ENCODE data around the gene PLA2G6. TPM values are rescaled to one million over a fixed set of nuclear protein-coding genes. Genes with fewer than 3 reads are reported as not detected.

Gene PLA2G6
- total RNA-seq, 4 donors from 2014 or later, result 46.0 to 88.4 (median 64.8) TPM

- H3K4me3 ChIP-seq (ENCODE audit: low read depth, poor library complexity, severe bottlenecking), result no peak overlapping the region
- WGBS, 2 donors, result 74 to 83% methylated on average over 10 of the region's 10 CpGs
- intact Hi-C loops (cut with DNase I; ENCODE audit: low total_unique reads), result no loop called here
- DNase-seq (ENCODE audit: low spot score in 2 of 2), result no peak
- TF ChIP-seq POLR2A (IDR thresholded peaks at IDR 0.05), result no peak
- TF ChIP-seq, protein P1, sequence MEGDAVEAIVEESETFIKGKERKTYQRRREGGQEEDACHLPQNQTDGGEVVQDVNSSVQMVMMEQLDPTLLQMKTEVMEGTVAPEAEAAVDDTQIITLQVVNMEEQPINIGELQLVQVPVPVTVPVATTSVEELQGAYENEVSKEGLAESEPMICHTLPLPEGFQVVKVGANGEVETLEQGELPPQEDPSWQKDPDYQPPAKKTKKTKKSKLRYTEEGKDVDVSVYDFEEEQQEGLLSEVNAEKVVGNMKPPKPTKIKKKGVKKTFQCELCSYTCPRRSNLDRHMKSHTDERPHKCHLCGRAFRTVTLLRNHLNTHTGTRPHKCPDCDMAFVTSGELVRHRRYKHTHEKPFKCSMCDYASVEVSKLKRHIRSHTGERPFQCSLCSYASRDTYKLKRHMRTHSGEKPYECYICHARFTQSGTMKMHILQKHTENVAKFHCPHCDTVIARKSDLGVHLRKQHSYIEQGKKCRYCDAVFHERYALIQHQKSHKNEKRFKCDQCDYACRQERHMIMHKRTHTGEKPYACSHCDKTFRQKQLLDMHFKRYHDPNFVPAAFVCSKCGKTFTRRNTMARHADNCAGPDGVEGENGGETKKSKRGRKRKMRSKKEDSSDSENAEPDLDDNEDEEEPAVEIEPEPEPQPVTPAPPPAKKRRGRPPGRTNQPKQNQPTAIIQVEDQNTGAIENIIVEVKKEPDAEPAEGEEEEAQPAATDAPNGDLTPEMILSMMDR (IDR thresholded peaks at IDR 0.05), result no peak
These were observed 18.4 kb upstream of the PLA2G6 start for GRCh38 chr22:38199826-38200559.

GRCh38 chr22:38196791-38197419, 15.3 kb upstream of the PLA2G6 start:
- no peak for TF ChIP-seq POLR2A (IDR thresholded peaks at IDR 0.05)
- TF ChIP-seq, protein P1 (IDR thresholded peaks at IDR 0.05), result no peak
- intact Hi-C loops (cut with DNase I; ENCODE audit: low total_unique reads), result no loop called here
- DNase-seq (ENCODE audit: low spot score in 2 of 2), result no peak
- H3K4me3 ChIP-seq (ENCODE audit: low read depth, poor library complexity, severe bottlenecking), result no peak overlapping the region
- WGBS, 2 donors, result 52 to 60% methylated on average over 19 of the region's 19 CpGs

- WGBS, 2 donors, result 74 to 77% methylated on average over 6 of the region's 6 CpGs
- no peak for DNase-seq (ENCODE audit: low spot score in 2 of 2)
- intact Hi-C loops (cut with DNase I; ENCODE audit: low total_unique reads), result no loop called here
- TF ChIP-seq POLR2A (IDR thresholded peaks at IDR 0.05), result no peak
- TF ChIP-seq, protein P1 (IDR thresholded peaks at IDR 0.05), result no peak
- H3K4me3 ChIP-seq (ENCODE audit: low read depth, poor library complexity, severe bottlenecking), result no peak overlapping the region
These were observed 11.9 kb upstream of the PLA2G6 start for GRCh38 chr22:38193580-38193979.

DNA sequence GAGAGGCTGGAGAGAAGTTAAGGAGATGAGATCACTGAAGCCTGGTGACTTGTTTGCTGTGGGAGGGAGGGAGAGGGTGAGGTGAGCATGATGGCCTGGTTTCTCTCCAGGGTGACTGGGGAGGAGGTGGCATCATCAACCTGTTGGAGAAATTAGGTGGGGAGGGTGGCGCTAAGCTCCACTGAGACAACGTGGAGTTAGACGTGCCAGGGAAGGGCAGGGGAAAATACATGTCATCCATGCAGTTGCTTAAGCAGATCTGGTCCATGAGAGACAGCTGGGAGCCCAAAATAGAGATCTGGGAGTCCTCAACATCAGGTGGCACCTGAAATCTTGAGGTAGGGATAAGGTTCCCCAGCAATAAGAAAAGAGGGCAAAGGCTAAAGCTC, 10.8 kb upstream of the PLA2G6 start:
- no peak overlapping the region for H3K4me3 ChIP-seq (ENCODE audit: low read depth, poor library complexity, severe bottlenecking)
- WGBS, 2 donors, result 60 to 68% methylated on average over 3 of the region's 3 CpGs
- no peak for DNase-seq (ENCODE audit: low spot score in 2 of 2)
- intact Hi-C loops (cut with DNase I; ENCODE audit: low total_unique reads), result no loop called here
- no peak for TF ChIP-seq POLR2A (IDR thresholded peaks at IDR 0.05)
- TF ChIP-seq, protein P1 (IDR thresholded peaks at IDR 0.05), result no peak

GRCh38 chr22:38191731-38192474, 10.3 kb upstream of the PLA2G6 start:
- H3K4me3 ChIP-seq (ENCODE audit: low read depth, poor library complexity, severe bottlenecking), result no peak overlapping the region
- DNase-seq (ENCODE audit: low spot score in 2 of 2), result no peak
- TF ChIP-seq, protein P1 (IDR thresholded peaks at IDR 0.05), result no peak
- no peak for TF ChIP-seq POLR2A (IDR thresholded peaks at IDR 0.05)
- 81 to 85% methylated on average over 10 of the region's 10 CpGs for WGBS, 2 donors
- intact Hi-C loops (cut with DNase I; ENCODE audit: low total_unique reads), result no loop called here

Data from lower leg skin (tissue), 4 donors.